B cell (primary cell): Measurements from ENCODE around the gene ADAMTS12. TPM values are rescaled to one million over a fixed set of nuclear protein-coding genes. Genes with fewer than 3 reads are reported as not detected.

Experiments
- ATAC-seq: fragments of 200-7000 bp; cut with Tn5 transposase; one replicate; pipeline ENCODE4 v1.10.0; 2021; ENCODE audit warnings: low read depth, mild to moderate bottlenecking, moderate number of reproducible peaks, moderate library complexity
- CTCF ChIA-PET: fragments of 350-600 bp; sonication (Branson Sonifier 250); formaldehyde crosslinking; loops from one replicate; lab custom pipeline; 2021; ENCODE audit warnings: antibody characterized with exemption, inconsistent platforms; lab: Charles Lee
- POLR2A ChIA-PET: fragments of 350-600 bp; sonication (Branson Sonifier 250); formaldehyde crosslinking; loops from one replicate; lab custom pipeline; 2021; ENCODE audit warnings: antibody characterized with exemption; lab: Charles Lee
- DNase-seq: peaks from one replicate; pipeline ENCODE4 v3.0.0; 2013
- H2AFZ ChIP-seq: 2 replicates; pipeline ENCODE4 v1.6.1; 2012; ENCODE audit warnings: mild to moderate bottlenecking, low read depth, low read length; ENCODE audit not compliant: insufficient read depth, poor library complexity, severe bottlenecking
- H3K27ac ChIP-seq, 2 donors: 1 replicate in 1 of 2; 2 replicates in 1 of 2; pipeline ENCODE4 v1.5.1; 2012 to 2013; ENCODE audit warnings: low read length in 2 of 2, mild to moderate bottlenecking in 2 of 2, moderate library complexity in 1 of 2
- H3K27me3 ChIP-seq, 4 experiments: fragments of 200-600 bp in 1 of 4; sonication (generic) in 1 of 4; replicated peaks in 1 of 4; 1 replicate in 2 of 4; 2 replicates in 2 of 4; pipeline versions ENCODE4 v1.6.1 to v1.7.0; 2013 to 2016; ENCODE audit warnings: low read length in 3 of 4, mild to moderate bottlenecking in 2 of 4, mixed read lengths in 1 of 4, moderate library complexity in 1 of 4; ENCODE audit not compliant: insufficient read depth in 4 of 4, control insufficient read depth in 3 of 4; ENCODE audit errors: control extremely low read depth in 1 of 4
- H3K36me3 ChIP-seq, 2 experiments: replicated peaks in 1 of 2; 1 replicate in 1 of 2; 2 replicates in 1 of 2; pipeline versions ENCODE4 v1.6.1 to v1.7.1; 2013; ENCODE audit warnings: low read length in 1 of 2; ENCODE audit not compliant: insufficient read depth in 2 of 2, control insufficient read depth in 1 of 2; ENCODE audit errors: control extremely low read depth in 1 of 2, extremely low read depth in 1 of 2
- H3K4me1 ChIP-seq, 2 donors: fragments of 200-600 bp in 1 of 2; sonication (generic) in 1 of 2; 1 replicate in 1 of 2; 2 replicates in 1 of 2; pipeline versions ENCODE4 v1.5.1 to v1.6.1; 2013 to 2017; ENCODE audit warnings: low read length in 2 of 2; ENCODE audit not compliant: control insufficient read depth in 2 of 2, insufficient read depth in 2 of 2
- H3K4me2 ChIP-seq: replicated peaks from 2 replicates; pipeline ENCODE3; 2012; ENCODE audit warnings: mild to moderate bottlenecking, low read depth, low read length; ENCODE audit not compliant: poor library complexity, severe bottlenecking
- H3K4me3 ChIP-seq, 5 experiments: fragments of 200-600 bp in 1 of 5; sonication (generic) in 1 of 5; 1 replicate in 3 of 5; 2 replicates in 2 of 5; pipeline versions ENCODE4 v1.5.1 to v1.7.0; 2011 to 2016; ENCODE audit warnings: low read length in 4 of 5, mild to moderate bottlenecking in 4 of 5, low read depth in 2 of 5, control low read depth in 1 of 5, moderate library complexity in 1 of 5; ENCODE audit not compliant: insufficient read depth in 1 of 5; ENCODE audit errors: control extremely low read depth in 1 of 5, extremely low read depth in 1 of 5
- H3K79me2 ChIP-seq: fragments of 200-600 bp; sonication (generic); one replicate; pipeline ENCODE4 v1.6.0; 2016; ENCODE audit warnings: low read length; ENCODE audit not compliant: control insufficient read depth, insufficient read depth
- H3K9ac ChIP-seq: fragments of 200-600 bp; sonication (generic); 2 replicates; pipeline ENCODE4 v1.6.1; 2017; ENCODE audit warnings: mild to moderate bottlenecking, low read length, moderate library complexity
- H3K9me3 ChIP-seq, 3 donors: one replicate each; pipeline versions ENCODE4 v1.6.1 to v1.7.1; 2013; ENCODE audit warnings: low read length in 2 of 3; ENCODE audit not compliant: control insufficient read depth in 2 of 3, insufficient read depth in 1 of 3; ENCODE audit errors: control extremely low read depth in 1 of 3
- H4K20me1 ChIP-seq: 2 replicates; pipeline ENCODE4 v1.6.0; 2012; ENCODE audit warnings: mild to moderate bottlenecking, low read length; ENCODE audit not compliant: insufficient read depth, control insufficient read depth, poor library complexity, severe bottlenecking
- H3K27ac Mint-ChIP-seq: one replicate; pipeline ENCODE4 v1.8.0; 2021; ENCODE audit warnings: mixed read lengths
- H3K27me3 Mint-ChIP-seq: one replicate; pipeline ENCODE4 v1.8.0; 2021; ENCODE audit warnings: mixed read lengths
- H3K4me1 Mint-ChIP-seq: one replicate; pipeline ENCODE4 v1.8.0; 2021; ENCODE audit warnings: mixed read lengths
- H3K4me3 Mint-ChIP-seq: one replicate; pipeline ENCODE4 v1.8.0; 2021; ENCODE audit warnings: mixed read lengths
- H3K9me3 Mint-ChIP-seq: one replicate; pipeline ENCODE4 v1.8.0; 2022; ENCODE audit warnings: mixed read lengths; ENCODE audit not compliant: insufficient read depth
- CTCF ChIP-seq: fragments of 200-600 bp; IDR thresholded peaks from one replicate; pipeline ENCODE4 v1.8.0; 2022; ENCODE audit warnings: antibody characterized with exemption, mild to moderate bottlenecking
- EZH2 ChIP-seq: IDR thresholded peaks from 2 replicates; pipeline ENCODE4 v1.6.1; 2012; ENCODE audit warnings: borderline replicate concordance, low read depth, mild to moderate bottlenecking, moderate library complexity, low read length; ENCODE audit not compliant: insufficient read depth, poor library complexity, severe bottlenecking
- WGBS: methylation state at CpG from one replicate; pipeline ENCODE4 v1.1.5; 2013; ENCODE audit warnings: missing lambda C conversion rate; ENCODE audit not compliant: insufficient coverage; 5-methylcytosine and 5-hydroxymethylcytosine counted together
- intact Hi-C: fragments of 100-400 bp; cut with micrococcal nuclease; formaldehyde crosslinking; loops from one replicate; pipeline ENCODE4 v1.10.0; 2022
- polyA plus RNA-seq: library from polyadenylated mRNA; depleted of rRNA; stranded (reverse); fragments of >200 nt; gene quantifications from 2 replicates; pipeline ENCODE4 v1.2.3, GENCODE V29; 2012
- total RNA-seq, 2 donors: library from RNA; stranded (reverse); fragments of 120-200 nt in 1 of 2; gene quantifications; 1 replicate in 1 of 2; 2 replicates in 1 of 2; pipeline versions ENCODE4 v1.2.3 to v1.2.4, GENCODE V29; 2013 to 2022

The ADAMTS12 gene
- total and polyA plus RNA-seq, 2 donors (not counting 1 experiment from before 2014, with no cell fraction given) = not detected

- POLR2A ChIA-PET = no interaction called here
- intact Hi-C loops = no loop called here
- Histone ChIP-seq H3K4me2 (no peak overlapping the region), H3K79me2 (no peaks in the 10 kb centered on the region), H3K9me3 (no peaks in the 10 kb centered on the region), H3K9ac (no peak overlapping the region), H3K4me1 (no peaks in the 10 kb centered on the region), H3K4me3 (no peak overlapping the region), H3K36me3 (no peaks in the 10 kb centered on the region), H4K20me1 (no peaks in the 10 kb centered on the region), H3K27ac (no peak overlapping the region), H2AFZ (no peak overlapping the region), H3K27me3 (no peaks in the 10 kb centered on the region)
- no peaks in the 10 kb centered on the region for H3K27me3 Mint-ChIP-seq
- TF ChIP-seq CTCF (no peak), EZH2 (no peak)
- no peak overlapping the region for H3K4me3 Mint-ChIP-seq
- H3K9me3 Mint-ChIP-seq = no peaks in the 10 kb centered on the region
- WGBS = no CpG with 5 or more reads among the region's 1 CpG
- no peak for ATAC-seq
- H3K27ac Mint-ChIP-seq = no peak overlapping the region
- peaks cover 3% of the 10 kb centered on the region for H3K4me1 Mint-ChIP-seq
- no peak for DNase-seq
- CTCF ChIA-PET = no interaction called here
Measured at GRCh38 chr5:33748754-33749153, 143.0 kb downstream of the ADAMTS12 start.

- Histone ChIP-seq H3K36me3 (no peaks in the 10 kb centered on the region), H3K27ac (no peak overlapping the region), H3K9me3 (peaks cover 0 to 3% (median 0%) of the 10 kb centered on the region in 3 donors), H3K4me3 (no peak overlapping the region), H3K4me2 (no peak overlapping the region), H3K27me3 (no peaks in the 10 kb centered on the region), H2AFZ (no peak overlapping the region), H3K79me2 (no peaks in the 10 kb centered on the region), H3K9ac (no peak overlapping the region), H4K20me1 (no peaks in the 10 kb centered on the region), H3K4me1 (no peaks in the 10 kb centered on the region)
- no peak for DNase-seq
- 90% methylated on average over 1 of the region's 1 CpG for WGBS
- no peak overlapping the region for H3K4me3 Mint-ChIP-seq
- intact Hi-C loops = no loop called here
- CTCF ChIA-PET = no interaction called here
- ATAC-seq = no peak
- TF ChIP-seq EZH2 (no peak), CTCF (no peak)
- H3K27me3 Mint-ChIP-seq = no peaks in the 10 kb centered on the region
- POLR2A ChIA-PET = no interaction called here
- peaks cover 3% of the 10 kb centered on the region for H3K4me1 Mint-ChIP-seq
- H3K27ac Mint-ChIP-seq = no peak overlapping the region
- H3K9me3 Mint-ChIP-seq = no peaks in the 10 kb centered on the region
Measured at GRCh38 chr5:33745101-33745770, 146.6 kb downstream of the ADAMTS12 start.
